H1 (cell line): ENCODE results near the gene MOSMO.
"Not testable (repeated sequence)": the region's sequence is repeated elsewhere in the genome, so short reads cannot be mapped to it uniquely, and the experiment has no call there.

Experiments used
- CHD2 ChIP-seq: IDR thresholded peaks from 2 replicates; pipeline ENCODE4 v1.6.1; 2012; ENCODE audit warnings: low read length, improper control_type of control experiment
- FOSL1 ChIP-seq: IDR thresholded peaks from 2 replicates; pipeline ENCODE4 v1.6.1; 2011; ENCODE audit warnings: mild to moderate bottlenecking, low read depth, low read length, moderate library complexity; ENCODE audit not compliant: insufficient read depth
- RBBP5 ChIP-seq: IDR thresholded peaks from 2 replicates; pipeline ENCODE4 v1.7.1; 2012; ENCODE audit warnings: low read depth, mild to moderate bottlenecking, inconsistent platforms, low read length, moderate library complexity, borderline replicate concordance
- SUZ12 ChIP-seq: fragments of 200-600 bp; sonication (generic); IDR thresholded peaks from 2 replicates; pipeline ENCODE4 v1.6.1; 2012; ENCODE audit warnings: mild to moderate bottlenecking, inconsistent platforms, low read length, moderate library complexity, mixed read lengths
- ZNF274 ChIP-seq: IDR thresholded peaks from 2 replicates; pipeline ENCODE4 v1.7.0; 2012; ENCODE audit warnings: low read length, borderline replicate concordance; ENCODE audit errors: extremely low read depth
- TF ChIP-seq, protein P1 (sequence below), 3 experiments: IDR thresholded peaks; 1 replicate in 2 of 3; 2 replicates in 1 of 3; pipeline versions ENCODE4 v1.5.1 to v1.6.1; 2011; ENCODE audit warnings: low read length in 3 of 3, mild to moderate bottlenecking in 3 of 3, inconsistent platforms in 2 of 3, low read depth in 1 of 3, moderate library complexity in 1 of 3; ENCODE audit not compliant: insufficient read depth in 1 of 3; ENCODE audit errors: control extremely low read depth in 1 of 3
- TF ChIP-seq, protein P2 (sequence below): IDR thresholded peaks from 2 replicates; pipeline ENCODE4 v1.6.1; 2011; ENCODE audit warnings: low read length, improper control_type of control experiment

DNA sequence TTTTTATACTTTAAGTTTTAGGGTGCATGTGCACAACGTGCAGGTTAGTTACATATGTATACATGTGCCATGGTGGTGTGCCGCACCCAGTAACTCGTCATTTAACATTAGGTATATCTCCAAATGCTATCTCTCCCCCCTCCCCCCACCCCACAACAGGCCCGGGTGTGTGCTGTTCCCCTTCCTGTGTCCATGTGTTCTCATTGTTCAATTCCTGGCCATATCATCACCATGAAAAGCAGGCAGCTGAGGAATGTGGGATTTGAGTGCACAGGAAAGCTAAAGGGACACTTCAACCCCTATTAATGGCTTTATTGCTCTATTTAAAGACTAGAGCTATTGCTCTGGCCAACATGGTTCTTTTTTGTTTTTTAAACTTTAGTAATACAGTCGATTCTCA, 38.0 kb downstream of the MOSMO start:
- TF ChIP-seq, protein P1, sequence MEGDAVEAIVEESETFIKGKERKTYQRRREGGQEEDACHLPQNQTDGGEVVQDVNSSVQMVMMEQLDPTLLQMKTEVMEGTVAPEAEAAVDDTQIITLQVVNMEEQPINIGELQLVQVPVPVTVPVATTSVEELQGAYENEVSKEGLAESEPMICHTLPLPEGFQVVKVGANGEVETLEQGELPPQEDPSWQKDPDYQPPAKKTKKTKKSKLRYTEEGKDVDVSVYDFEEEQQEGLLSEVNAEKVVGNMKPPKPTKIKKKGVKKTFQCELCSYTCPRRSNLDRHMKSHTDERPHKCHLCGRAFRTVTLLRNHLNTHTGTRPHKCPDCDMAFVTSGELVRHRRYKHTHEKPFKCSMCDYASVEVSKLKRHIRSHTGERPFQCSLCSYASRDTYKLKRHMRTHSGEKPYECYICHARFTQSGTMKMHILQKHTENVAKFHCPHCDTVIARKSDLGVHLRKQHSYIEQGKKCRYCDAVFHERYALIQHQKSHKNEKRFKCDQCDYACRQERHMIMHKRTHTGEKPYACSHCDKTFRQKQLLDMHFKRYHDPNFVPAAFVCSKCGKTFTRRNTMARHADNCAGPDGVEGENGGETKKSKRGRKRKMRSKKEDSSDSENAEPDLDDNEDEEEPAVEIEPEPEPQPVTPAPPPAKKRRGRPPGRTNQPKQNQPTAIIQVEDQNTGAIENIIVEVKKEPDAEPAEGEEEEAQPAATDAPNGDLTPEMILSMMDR (IDR thresholded peaks at IDR 0.05; ENCODE audit: control extremely low read depth in 1 of 3, insufficient read depth in 1 of 3, low read depth in 1 of 3, low read length in 3 of 3) = not testable (repeated sequence)
- TF ChIP-seq ZNF274, FOSL1, CHD2, RBBP5, SUZ12: not testable (repeated sequence)
- TF ChIP-seq, protein P2, sequence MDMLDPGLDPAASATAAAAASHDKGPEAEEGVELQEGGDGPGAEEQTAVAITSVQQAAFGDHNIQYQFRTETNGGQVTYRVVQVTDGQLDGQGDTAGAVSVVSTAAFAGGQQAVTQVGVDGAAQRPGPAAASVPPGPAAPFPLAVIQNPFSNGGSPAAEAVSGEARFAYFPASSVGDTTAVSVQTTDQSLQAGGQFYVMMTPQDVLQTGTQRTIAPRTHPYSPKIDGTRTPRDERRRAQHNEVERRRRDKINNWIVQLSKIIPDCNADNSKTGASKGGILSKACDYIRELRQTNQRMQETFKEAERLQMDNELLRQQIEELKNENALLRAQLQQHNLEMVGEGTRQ = not testable (repeated sequence)
